Activated naive CD4-positive, alpha-beta T cell (primary cell): ENCODE data around the gene KTI12.
"Not testable (repeated sequence)": the region's sequence is repeated elsewhere in the genome, so short reads cannot be mapped to it uniquely, and the experiment has no call there.

Source experiments
- DNase-seq, 4 experiments: peaks; one replicate each; lab custom pipeline; 2025; lab: John Stamatoyannopoulos, UW

The KTI12 gene

GRCh38 chr1:52033190-52034049 is at the start of gene KTI12:
Gene KTI12 (minus strand): TSS chr1:52033810. CDS start chr1:52033761, 49 bp downstream.
- peak; percentile 48 to 82 (median 68) for DNase-seq

GRCh38 chr1:52080014-52080415 is 46.4 kb upstream of the KTI12 start:
- DNase-seq, result no peak

- not testable (repeated sequence) for DNase-seq
Measured at GRCh38 chr1:52077277-52077676, 43.7 kb upstream of the KTI12 start.

- no peak for DNase-seq
Measured at GRCh38 chr1:52072291-52072690, 38.7 kb upstream of the KTI12 start.

- DNase-seq, result no peak
Measured at GRCh38 chr1:52070704-52071103, 37.1 kb upstream of the KTI12 start.

- DNase-seq, result no peak
Measured at GRCh38 chr1:52063192-52063591, 29.6 kb upstream of the KTI12 start.

- no peak for DNase-seq
Measured at GRCh38 chr1:52060822-52061221, 27.2 kb upstream of the KTI12 start.

GRCh38 chr1:52059888-52060287 is 26.3 kb upstream of the KTI12 start:
- DNase-seq, result no peak

GRCh38 chr1:52059321-52059720 is 25.7 kb upstream of the KTI12 start:
- no peak for DNase-seq

GRCh38 chr1:52057876-52058415 is 24.3 kb upstream of the KTI12 start:
- DNase-seq, result no peak

- DNase-seq, result no peak
Measured at GRCh38 chr1:52057255-52057654, 23.6 kb upstream of the KTI12 start.

GRCh38 chr1:52056937-52057231 is 23.3 kb upstream of the KTI12 start:
- no peak for DNase-seq

GRCh38 chr1:52056163-52056936 is 22.7 kb upstream of the KTI12 start, which contains the start of gene BTF3L4:
Gene BTF3L4 (plus strand): TSS chr1:52056295. CDS start chr1:52059848, 3,553 bp downstream.
- DNase-seq, result peak; percentile 73 to 86 (median 82)

GRCh38 chr1:52055866-52056162 is 22.2 kb upstream of the KTI12 start:
- DNase-seq, result no peak

- DNase-seq, result peak in 3 of 4 experiments; percentile 7 to 45 (median 10)
Measured at GRCh38 chr1:52055066-52055865, 21.7 kb upstream of the KTI12 start, which contains the start of gene TXNDC12. Gene TXNDC12 (minus strand): TSS chr1:52055191. CDS start chr1:52055096, 95 bp downstream.

- DNase-seq, result no peak
Measured at GRCh38 chr1:52054496-52055065, 21.0 kb upstream of the KTI12 start.

GRCh38 chr1:52053862-52054261 is 20.3 kb upstream of the KTI12 start:
- no peak for DNase-seq

- not testable (repeated sequence) for DNase-seq
Measured at GRCh38 chr1:52049337-52049736, 15.7 kb upstream of the KTI12 start.

GRCh38 chr1:52045666-52046195 is 12.1 kb upstream of the KTI12 start:
- DNase-seq, result not testable (repeated sequence)

GRCh38 chr1:52045236-52045635 is 11.6 kb upstream of the KTI12 start:
- DNase-seq, result no peak

GRCh38 chr1:52041551-52042185 is 8.1 kb upstream of the KTI12 start:
- no peak for DNase-seq
